Sigmoid colon (tissue), 4 donors: ENCODE data around the gene TCEANC2.

Experiments
- CTCF ChIP-seq, 4 experiments: fragments of 450-650 bp in 3 of 4; fragments of 200-600 bp in 1 of 4; IDR thresholded peaks; one replicate each; pipeline ENCODE4 v1.5.1; 2016 to 2019; ENCODE audit warnings: antibody characterized with exemption in 4 of 4, mild to moderate bottlenecking in 3 of 4, moderate library complexity in 2 of 4
- EP300 ChIP-seq, 4 donors: sonication (generic); formaldehyde crosslinking; IDR thresholded peaks; one replicate each; pipeline ENCODE4 v1.6.1; 2017; ENCODE audit warnings: antibody characterized with exemption in 4 of 4
- POLR2A ChIP-seq, 2 donors: fragments of 450-650 bp; IDR thresholded peaks; one replicate each; pipeline ENCODE4 v1.6.1; 2016; ENCODE audit warnings: antibody characterized with exemption in 2 of 2, mild to moderate bottlenecking in 2 of 2, moderate library complexity in 2 of 2
- POLR2AphosphoS5 ChIP-seq, 4 donors: sonication (generic); formaldehyde crosslinking; IDR thresholded peaks; one replicate each; pipeline ENCODE4 v1.6.1; 2017; ENCODE audit warnings: antibody characterized with exemption in 4 of 4

- TF ChIP-seq CTCF (IDR thresholded peaks at IDR 0.05) (no peak), POLR2AphosphoS5 (IDR thresholded peaks at IDR 0.05) (no peak), POLR2A (IDR thresholded peaks at IDR 0.05) (no peak), EP300 (IDR thresholded peaks at IDR 0.05) (no peak)
Observed at GRCh38 chr1:54126271-54126815, 72.9 kb downstream of the TCEANC2 start.
